CD4-positive, alpha-beta T cell treated with Interleukin-21 for 1 hour (primary cell): Measurements from ENCODE around the gene CHST9.
"Not testable (repeated sequence)": the region's sequence is repeated elsewhere in the genome, so short reads cannot be mapped to it uniquely, and the experiment has no call there.

Experiments
- DNase-seq: peaks from one replicate; pipeline ENCODE4 v3.0.0-alpha.2; 2020

The CHST9 gene

DNA sequence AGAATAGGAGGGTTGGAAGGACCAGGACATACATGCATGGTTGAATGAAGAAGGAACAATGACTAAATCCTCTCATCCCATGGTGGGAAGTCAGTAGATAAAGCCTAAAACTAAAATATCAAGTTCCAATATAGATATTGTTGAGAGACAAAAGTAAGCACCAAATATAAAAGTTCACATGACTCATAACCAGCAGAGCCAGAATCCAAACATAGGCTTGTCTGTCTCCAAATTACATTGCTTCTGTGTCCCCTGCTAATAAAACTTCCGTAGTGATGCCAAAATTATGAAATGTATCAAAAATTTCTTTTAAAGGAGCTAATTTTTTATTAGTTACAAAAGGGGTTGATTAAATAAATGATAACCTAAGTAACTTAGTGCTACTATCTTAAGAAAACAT, 19.7 kb downstream of the CHST9 start:
- no peak for DNase-seq

DNA sequence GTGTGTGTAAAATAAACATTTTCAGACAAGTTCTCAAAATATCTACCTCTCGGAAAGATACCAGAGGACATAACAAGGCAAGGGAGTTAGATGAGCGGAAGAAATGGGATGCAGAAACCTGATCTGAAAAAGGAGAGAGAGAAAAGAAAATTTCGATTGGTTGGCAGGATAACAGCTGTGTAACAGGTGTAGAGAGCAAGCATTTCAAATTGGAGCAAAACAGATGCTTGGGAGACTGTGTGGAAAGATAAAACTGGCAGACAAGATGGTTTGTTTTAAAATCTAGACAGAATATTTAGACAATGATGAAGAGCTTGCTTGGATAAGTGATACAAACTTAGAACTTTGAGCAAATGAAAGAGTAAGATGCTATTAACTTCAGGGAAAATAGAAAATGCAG, 20.2 kb downstream of the CHST9 start:
- no peak for DNase-seq

- DNase-seq: not testable (repeated sequence)
These were observed 21.9 kb downstream of the CHST9 start for GRCh38 chr18:27163197-27163716.

- not testable (repeated sequence) for DNase-seq
These were observed 35.9 kb downstream of the CHST9 start for GRCh38 chr18:27149240-27149639.

DNA sequence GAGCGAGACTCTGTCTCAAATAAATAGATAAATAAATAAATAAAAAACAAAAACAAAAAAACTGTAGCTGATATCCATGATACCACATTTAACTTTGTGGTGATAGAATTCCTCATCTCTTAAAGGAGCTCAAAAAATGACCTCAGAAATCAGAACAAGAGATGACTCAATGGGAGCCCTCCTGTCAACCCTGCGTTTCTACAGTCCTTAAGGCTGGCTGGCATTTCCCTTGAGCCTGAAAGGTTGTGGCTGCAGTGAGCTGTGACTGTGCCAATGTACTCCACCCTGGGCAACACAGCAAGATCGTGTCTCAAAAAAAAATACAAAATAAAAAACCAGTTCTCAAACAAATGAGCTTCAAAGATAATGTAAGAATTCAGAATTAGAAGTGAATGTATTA, 40.4 kb downstream of the CHST9 start:
- DNase-seq: no peak

- no peak for DNase-seq
These were observed 41.4 kb downstream of the CHST9 start for GRCh38 chr18:27143580-27144287.

- no peak for DNase-seq
These were observed 42.2 kb downstream of the CHST9 start for GRCh38 chr18:27142891-27143290.

DNA sequence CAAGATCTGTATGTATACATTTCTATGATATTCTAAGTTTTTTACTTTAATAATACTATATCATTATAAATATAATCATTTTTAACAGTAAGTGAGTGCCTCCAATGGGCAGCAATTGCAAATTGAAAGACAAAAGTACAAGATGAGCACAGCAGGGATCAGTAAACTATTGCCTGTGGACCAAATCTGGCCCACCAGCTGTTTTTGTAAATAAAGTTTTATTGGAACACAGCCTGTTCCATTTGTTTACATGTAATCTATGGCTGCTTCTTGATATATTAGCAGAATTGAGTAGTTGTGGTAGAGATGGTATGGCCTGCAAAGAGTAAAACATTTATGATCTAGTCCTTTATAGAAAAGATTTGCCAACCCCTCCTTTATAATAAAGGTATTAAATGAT, 43.2 kb downstream of the CHST9 start:
- DNase-seq: no peak

DNA sequence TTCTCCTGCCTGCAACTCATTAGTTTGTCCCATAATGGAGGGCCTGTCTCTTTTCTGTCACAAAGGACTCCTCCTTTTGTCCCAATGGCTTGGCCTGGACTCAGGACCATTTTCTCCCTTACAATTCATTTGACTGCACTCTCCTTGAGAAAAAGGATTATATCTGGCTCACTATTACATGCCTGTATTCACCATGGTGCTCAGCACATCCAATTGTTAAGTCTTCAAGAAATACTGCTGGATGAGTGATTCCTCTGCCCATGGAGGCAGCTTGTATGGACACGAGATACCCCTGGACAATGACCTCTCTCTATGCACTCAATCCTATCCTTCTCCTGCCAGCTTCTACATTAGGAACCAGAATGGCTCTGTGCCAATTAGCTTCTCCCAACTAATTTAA, 47.0 kb downstream of the CHST9 start:
- no peak for DNase-seq

- DNase-seq: no peak
These were observed 48.9 kb downstream of the CHST9 start for GRCh38 chr18:27136208-27136535.

DNA sequence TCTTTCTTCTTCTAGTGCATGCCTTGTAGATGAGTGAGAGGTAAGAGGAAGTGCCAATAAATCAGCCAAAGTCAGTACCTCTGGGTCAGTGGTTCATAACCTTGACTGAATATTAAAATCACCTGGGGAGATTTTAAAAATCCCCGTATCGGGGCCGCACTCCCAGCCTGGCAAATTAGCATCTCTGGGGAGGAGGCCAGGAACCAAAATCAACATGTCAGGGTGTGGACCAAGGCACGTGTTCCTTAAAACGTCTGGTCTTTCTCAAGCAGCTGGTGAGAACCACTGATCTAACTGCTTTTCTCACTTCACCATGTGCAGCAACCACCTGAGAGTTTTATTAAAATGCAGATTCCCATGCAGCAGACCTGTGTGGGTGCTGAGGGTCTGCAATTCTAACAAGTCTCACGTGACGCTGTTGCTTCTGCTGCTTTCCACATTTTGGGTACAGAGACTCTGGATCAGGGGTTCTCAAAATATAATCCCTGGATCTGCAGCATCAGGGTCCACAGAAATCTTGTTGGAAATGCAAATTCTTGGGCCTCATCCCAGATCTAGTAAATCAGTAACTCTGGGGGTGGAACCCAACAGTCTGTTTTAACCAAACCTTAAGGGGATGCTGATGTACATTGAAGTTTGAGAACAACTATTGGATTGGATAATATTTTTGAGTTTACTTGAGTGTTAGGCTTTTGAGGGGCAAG, 49.5 kb downstream of the CHST9 start:
- no peak for DNase-seq

GRCh38 chr18:27130065-27130630, 55.0 kb downstream of the CHST9 start:
- no peak for DNase-seq

GRCh38 chr18:27124196-27124595, 60.9 kb downstream of the CHST9 start:
- no peak for DNase-seq

- DNase-seq: no peak
These were observed 64.0 kb downstream of the CHST9 start for GRCh38 chr18:27121108-27121507.

DNA sequence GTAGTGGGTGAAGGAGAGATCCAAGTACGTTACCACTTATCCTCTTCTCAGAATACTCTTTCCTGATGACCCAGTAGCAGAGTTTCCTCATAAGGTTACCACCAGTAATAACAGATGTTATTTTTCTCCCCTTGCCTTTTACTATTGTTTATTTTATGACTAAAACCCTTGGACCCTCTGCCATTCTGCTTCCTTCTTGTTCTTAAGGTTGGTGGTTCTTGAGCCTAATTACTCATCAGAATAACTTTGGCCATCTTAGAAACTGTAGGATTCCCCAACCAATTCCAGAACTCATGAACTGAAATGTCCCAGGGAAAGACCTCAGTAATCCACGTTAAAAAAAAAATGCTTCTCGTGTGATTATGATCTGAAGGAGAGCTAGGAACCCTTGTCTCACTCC, 64.9 kb downstream of the CHST9 start:
- DNase-seq: no peak

DNA sequence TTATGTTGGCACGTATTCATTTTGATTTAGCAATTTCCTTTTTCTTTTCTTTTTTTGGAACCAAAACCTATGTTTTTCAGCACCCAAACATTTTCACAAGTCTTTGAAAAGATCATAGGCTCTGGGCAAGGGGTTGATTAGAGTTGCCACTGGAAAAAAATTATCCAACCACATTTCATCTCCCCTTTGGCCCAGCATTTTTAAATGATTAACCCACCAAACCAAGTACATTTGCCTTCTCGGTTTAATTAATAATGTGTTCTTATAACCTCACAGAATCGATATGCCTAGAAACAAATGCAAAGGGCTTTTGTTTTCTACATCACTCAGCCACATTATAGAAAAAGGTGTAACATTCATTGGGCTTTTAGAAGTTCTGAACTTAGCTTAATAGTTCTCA, 66.1 kb downstream of the CHST9 start:
- DNase-seq: no peak

DNA sequence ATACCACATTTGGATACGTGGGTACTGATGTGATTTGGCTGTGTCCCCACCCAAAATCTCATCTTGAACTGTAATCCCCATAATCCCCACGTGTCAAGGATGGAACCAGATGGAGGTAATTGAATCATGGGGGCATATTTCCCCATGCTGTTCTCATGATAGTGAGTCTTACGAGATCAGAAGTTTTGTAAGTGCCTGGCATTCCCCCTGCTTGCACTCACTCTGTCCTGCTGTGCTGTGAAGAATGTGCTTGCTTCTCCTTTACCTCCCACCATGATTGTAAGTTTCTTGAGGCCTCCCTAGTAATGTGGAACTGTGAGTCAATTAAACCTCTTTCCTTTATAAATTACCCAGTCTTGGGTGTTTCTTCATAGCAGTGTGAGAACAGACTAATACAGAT, 70.3 kb downstream of the CHST9 start:
- DNase-seq: no peak

- no peak for DNase-seq
These were observed 71.8 kb downstream of the CHST9 start for GRCh38 chr18:27113358-27113757.

DNA sequence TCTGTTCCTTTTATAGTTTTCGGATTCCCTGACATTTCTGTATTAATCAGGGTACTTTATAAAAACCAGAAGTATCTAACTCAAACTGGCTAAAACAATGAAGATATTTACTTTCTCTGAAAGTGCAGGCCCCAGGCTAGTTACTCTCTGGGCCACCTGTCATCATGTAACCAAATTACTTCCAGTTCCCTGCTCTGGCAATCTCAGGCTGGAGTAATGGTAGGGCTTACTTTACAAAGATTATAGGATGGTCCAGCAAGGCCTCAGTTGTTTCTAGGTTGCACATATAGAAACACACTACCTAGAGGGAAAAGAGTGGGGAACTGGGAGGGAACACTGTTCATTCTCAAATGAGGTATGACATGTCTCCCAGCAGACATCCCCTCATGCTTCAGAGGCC, 74.8 kb downstream of the CHST9 start:
- DNase-seq: no peak

DNA sequence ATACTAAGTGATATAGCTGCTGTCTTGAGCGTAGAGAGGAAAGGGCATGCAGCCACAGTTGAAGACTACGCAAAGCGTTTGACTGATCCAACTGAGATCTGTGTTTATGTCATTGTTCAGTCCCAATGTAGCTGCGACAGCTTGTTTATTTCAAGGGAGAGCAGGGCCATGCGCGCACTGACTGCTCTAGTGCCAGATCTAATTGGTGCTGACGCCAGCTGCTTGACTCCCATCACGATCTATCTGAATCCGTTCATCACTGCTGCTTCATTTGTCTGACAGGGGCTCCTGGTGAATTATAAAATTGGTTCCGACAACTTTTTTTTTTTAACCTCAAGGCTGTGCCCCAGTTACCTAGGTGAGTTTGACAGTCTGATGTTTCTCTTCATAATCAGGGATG, 75.7 kb downstream of the CHST9 start:
- no peak for DNase-seq

- no peak for DNase-seq
These were observed 76.3 kb downstream of the CHST9 start for GRCh38 chr18:27108842-27109241.

GRCh38 chr18:27104743-27105142, 80.4 kb downstream of the CHST9 start:
- DNase-seq: no peak

DNA sequence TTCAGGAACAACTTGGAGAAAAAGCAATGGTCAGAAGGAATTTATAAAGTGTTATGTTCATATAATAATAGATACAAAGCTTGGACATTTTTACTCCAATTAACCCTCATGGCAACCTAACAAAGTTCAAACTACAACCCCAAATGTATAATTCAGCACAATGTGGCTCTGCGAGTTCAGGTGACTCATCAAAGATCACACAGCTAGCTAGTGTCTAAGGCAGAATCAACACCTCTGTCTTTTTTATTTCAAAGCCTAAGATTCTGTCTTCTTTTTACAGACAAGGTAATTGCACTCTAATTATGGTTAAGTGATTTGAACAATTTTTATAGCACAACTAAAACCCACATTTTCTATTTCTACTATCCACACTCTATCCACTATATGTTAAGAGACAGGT, 90.5 kb downstream of the CHST9 start:
- DNase-seq: no peak

DNA sequence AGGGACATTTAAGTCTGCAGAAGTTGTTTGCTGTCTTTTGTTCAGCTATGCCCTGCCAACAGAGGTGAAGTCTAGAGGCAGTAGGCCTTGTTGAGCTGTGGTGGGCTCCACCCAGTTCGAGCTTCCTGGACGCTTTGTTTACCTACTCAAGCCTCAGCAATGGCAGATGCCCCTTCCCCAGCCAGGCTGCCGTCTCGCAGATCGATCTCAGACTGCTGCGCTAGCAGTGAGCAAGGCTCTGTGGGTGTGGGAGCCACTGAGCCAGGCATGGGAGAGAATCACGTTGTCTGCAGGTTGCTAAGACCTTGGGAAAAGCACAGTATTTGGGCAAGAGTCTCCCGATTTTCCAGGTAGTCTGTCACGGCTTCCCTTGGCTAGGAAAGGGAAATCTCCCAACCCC, 91.8 kb downstream of the CHST9 start:
- DNase-seq: not testable (repeated sequence)
